IPS-NIHi11 (cell line): ENCODE results near the gene PLCB3.

Experiments
- DNase-seq: peaks from one replicate; pipeline ENCODE4 v3.0.0; 2012; ENCODE audit warnings: mixed read lengths, low spot score

Gene PLCB3

DNA sequence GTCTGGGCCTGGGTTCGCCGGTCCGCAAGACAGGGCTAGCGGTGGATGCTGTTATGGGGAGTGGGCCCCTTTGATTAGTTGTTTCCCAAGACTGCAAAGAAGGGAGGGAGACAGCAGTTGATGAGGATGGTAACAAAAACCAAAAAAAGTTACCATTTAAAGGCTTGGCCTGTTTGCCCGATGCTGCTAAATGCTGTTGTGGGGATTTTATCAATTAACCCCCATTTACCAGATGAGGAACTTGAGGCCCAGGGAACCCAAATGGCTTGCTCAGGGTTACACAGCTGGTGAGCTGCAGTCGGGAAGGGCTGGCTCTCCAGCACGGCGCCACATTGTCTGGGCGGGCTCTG, 28.7 kb upstream of the PLCB3 start:
- no peak for DNase-seq

DNA sequence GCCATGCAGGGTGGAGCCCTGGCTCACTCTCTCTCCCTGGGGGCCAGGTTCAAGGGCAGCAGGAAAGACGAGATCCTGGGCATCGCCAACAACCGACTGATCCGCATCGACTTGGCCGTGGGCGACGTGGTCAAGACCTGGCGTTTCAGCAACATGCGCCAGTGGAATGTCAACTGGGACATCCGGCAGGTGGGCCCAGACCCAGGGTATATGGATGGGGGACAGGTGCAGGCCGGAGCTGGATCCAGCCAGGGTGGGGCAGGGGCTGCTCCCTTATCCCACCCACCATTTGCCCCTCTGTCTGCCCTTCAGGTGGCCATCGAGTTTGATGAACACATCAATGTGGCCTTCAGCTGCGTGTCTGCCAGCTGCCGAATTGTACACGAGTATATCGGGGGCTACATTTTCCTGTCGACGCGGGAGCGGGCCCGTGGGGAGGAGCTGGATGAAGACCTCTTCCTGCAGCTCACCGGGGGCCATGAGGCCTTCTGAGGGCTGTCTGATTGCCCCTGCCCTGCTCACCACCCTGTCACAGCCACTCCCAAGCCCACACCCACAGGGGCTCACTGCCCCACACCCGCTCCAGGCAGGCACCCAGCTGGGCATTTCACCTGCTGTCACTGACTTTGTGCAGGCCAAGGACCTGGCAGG, 28.2 kb upstream of the PLCB3 start:
- no peak for DNase-seq

GRCh38 chr11:64224151-64224890, 27.0 kb upstream of the PLCB3 start:
- no peak for DNase-seq

GRCh38 chr11:64224891-64225607, 26.3 kb upstream of the PLCB3 start:
- DNase-seq, result peak; percentile 26

GRCh38 chr11:64225608-64226506, 25.5 kb upstream of the PLCB3 start, which contains the start of the genes NUDT22 and TRPT1:
Gene NUDT22 (plus strand): TSS chr11:64226274. CDS start chr11:64226653, 379 bp downstream.
Gene TRPT1 (minus strand): TSS chr11:64226186. CDS start chr11:64225860, 326 bp downstream.
- DNase-seq, result peak; percentile 93

GRCh38 chr11:64226507-64227051, 24.8 kb upstream of the PLCB3 start:
- peak; percentile 32 for DNase-seq

DNA sequence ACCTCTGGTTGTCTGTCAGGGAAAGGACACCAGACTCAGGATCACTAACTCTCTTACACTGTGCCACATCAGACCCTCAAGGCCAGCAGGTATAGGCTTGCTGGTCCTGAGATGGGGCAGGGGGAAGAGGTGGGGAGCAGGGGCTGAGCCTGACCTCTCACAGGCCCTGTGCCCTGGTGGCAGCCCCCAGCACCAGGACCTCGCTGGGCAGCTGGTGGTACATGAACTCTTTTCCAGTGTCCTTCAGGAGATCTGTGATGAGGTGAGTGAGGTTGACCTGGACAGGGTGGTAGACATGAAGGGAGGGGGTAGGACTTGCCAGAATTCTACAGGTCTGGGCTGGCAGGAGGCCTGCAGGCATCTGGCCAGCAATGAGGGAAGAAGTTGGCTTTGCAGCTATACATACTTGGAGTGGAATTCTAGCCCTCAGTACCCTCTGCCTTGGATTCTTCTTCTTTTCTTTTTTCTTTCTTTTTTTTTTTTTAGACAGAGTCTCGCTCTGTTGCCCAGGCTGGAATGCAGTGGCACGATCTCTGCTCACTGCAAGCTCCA, 23.8 kb upstream of the PLCB3 start:
- no peak for DNase-seq

GRCh38 chr11:64229090-64229743, 22.1 kb upstream of the PLCB3 start:
- DNase-seq, result no peak

- DNase-seq, result no peak
Measured at GRCh38 chr11:64229744-64230170, 21.6 kb upstream of the PLCB3 start.

DNA sequence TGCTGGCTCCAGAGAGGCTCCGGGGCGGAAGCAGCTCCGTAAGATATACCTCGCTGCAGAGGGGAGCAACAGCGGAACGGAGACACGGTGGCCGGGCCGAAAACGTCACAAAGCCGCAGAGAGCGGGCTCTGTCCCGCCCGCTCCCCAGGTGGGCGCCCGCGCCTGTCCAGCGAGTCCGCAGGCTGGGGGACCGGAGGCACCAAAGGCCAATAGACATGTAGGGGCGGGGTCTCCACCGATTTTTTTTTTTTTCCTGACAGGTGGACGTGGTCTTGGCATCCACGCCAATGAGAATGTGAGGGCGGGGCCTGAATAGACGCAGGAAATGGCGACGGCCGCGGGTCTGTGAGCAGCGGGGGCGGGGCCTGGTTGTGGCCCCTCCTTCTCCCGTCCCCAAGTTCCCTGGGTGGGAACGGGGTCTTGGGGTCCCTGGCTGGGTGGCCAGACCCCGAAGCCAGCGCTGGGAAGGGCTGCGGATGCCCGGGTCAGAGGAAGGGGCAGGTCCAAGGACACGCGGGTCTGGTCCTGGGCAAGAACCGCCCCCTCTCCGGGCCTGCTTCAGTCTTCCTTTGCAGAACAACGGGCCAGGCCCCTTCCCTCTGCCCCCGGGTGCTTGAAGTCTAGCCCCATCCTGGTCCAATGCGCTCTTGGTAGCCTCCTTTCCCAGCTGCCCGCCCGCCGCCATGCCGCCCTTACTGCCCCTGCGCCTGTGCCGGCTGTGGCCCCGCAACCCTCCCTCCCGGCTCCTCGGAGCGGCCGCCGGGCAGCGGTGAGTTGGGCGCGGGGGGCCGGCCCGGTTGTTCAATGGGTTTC, 21.0 kb upstream of the PLCB3 start, which contains the start of gene DNAJC4:
Gene DNAJC4 (plus strand): TSS at position 378 of the 814 bp plus-strand sequence. CDS start 307 bp downstream, at position 685.
- DNase-seq, result peak; percentile 85

- DNase-seq, result no peak
Measured at GRCh38 chr11:64230985-64231365, 20.4 kb upstream of the PLCB3 start.

DNA sequence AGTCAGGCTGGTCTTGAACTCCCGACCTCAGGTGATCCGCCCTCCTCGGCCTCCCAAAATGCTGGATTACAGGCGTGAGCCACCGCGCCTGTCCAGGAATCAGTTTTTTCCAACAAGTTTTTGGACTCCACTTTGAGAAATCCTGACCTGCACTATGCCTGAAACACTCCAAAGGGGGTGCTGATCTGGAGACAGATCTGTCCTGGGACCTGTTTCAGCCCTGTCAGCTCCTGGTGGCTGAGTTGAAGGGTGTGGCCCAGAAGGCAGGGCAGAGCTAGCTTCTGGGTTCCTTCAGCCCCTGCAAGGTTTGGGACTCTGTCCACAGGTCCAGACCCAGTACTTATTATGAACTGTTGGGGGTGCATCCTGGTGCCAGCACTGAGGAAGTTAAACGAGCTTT, 19.8 kb upstream of the PLCB3 start:
- DNase-seq, result no peak

DNA sequence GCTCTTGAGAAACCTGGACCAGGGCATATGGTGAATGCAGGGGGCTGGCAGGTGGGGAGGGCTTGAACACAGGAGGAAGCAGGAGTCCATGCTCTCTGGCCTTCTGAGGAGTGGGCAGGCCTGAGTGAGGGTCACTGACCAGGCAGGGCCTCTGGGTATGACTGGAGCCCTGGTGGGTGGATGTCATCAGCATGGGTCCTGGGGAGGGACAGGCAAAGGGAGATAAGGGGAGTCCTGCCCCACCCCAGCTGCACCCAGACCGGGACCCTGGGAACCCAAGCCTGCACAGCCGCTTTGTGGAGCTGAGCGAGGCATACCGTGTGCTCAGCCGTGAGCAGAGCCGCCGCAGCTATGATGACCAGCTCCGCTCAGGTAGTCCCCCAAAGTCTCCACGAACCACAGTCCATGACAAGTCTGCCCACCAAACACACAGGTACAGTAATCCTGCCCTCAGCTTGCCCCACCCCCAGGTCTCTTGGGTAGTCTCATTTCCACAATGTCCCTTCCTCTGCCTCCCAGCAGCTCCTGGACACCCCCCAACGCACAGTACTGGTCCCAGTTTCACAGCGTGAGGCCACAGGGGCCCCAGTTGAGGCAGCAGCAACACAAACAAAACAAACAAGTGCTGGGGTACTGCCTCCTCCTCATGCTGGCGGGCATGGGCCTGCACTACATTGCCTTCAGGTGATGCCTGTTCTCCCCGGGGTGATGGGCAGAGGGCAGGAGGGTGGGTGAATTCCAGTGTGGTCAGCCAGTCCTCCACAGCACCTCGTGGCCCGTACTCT, 19.0 kb upstream of the PLCB3 start:
- no peak for DNase-seq

DNA sequence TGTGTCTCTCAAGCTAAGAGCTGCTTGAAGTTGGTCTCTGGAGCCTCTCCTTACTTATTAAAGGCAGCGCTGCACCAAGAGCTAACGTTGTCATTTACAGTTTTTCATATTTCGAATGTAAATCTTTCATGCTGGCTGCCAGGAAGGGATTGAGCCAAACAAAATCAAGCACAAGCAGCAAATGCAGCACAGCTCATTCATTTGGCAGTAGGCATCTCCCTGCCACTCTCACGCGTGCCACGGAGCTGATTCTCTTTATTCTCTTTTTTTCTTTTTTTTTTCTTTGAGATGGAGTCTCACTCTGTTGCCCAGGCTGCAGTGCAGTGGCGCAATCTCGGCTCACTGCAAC, 18.4 kb upstream of the PLCB3 start:
- no peak for DNase-seq

GRCh38 chr11:64233913-64234586, 17.3 kb upstream of the PLCB3 start, which contains the start of gene VEGFB:
Gene VEGFB (plus strand): TSS chr11:64234584. CDS start chr11:64234834, 250 bp downstream.
- DNase-seq, result peak; percentile 54

GRCh38 chr11:64234647-64235379, 16.5 kb upstream of the PLCB3 start:
- DNase-seq, result peak; percentile 53

GRCh38 chr11:64235437-64236161, 15.7 kb upstream of the PLCB3 start:
- DNase-seq, result no peak
